Activated CD8-positive, alpha-beta T cell treated with anti-CD3 and anti-CD28 coated beads, Interleukin-2, amount 10 ng/mL, durations not matched to agents 7 days and 5 days (primary cell): ENCODE results near the gene RPL35A. TPM values are rescaled to one million over a fixed set of nuclear protein-coding genes. Genes with fewer than 3 reads are reported as not detected.
"Not testable (repeated sequence)": the region's sequence is repeated elsewhere in the genome, so short reads cannot be mapped to it uniquely, and the experiment has no call there.

Experiments
- ATAC-seq: fragments of 150-1000 bp; cut with Tn5 transposase; one replicate; pipeline ENCODE4 v1.10.0; 2021; ENCODE audit warnings: moderate library complexity
- CTCF ChIA-PET: fragments of 350-600 bp; sonication (Branson Sonifier 250); formaldehyde crosslinking; loops from one replicate; lab custom pipeline; 2021; ENCODE audit warnings: antibody characterized with exemption; lab: Charles Lee
- POLR2A ChIA-PET: fragments of 350-600 bp; sonication (Branson Sonifier 250); formaldehyde crosslinking; loops from one replicate; lab custom pipeline; 2021; ENCODE audit warnings: antibody characterized with exemption; lab: Charles Lee
- DNase-seq: peaks from one replicate; pipeline ENCODE4 v3.0.0-alpha.2; 2020
- H3K27ac Mint-ChIP-seq: one replicate; pipeline ENCODE4 v1.8.0; 2021; ENCODE audit warnings: mild to moderate bottlenecking, mixed read lengths
- H3K27me3 Mint-ChIP-seq: one replicate; pipeline ENCODE4 v1.8.0; 2021; ENCODE audit warnings: low read depth, mixed read lengths
- H3K36me3 Mint-ChIP-seq: one replicate; pipeline ENCODE4 v1.8.0; 2021; ENCODE audit warnings: low read depth, mixed read lengths
- H3K4me1 Mint-ChIP-seq: one replicate; pipeline ENCODE4 v1.8.0; 2021; ENCODE audit warnings: low read depth, mixed read lengths
- H3K4me3 Mint-ChIP-seq: one replicate; pipeline ENCODE4 v1.8.0; 2021; ENCODE audit warnings: mild to moderate bottlenecking, mixed read lengths
- H3K9me3 Mint-ChIP-seq: one replicate; pipeline ENCODE4 v1.8.0; 2022; ENCODE audit warnings: mixed read lengths; ENCODE audit not compliant: insufficient read depth
- total RNA-seq, 2 experiments: library from RNA; stranded (reverse); gene quantifications; one replicate each; pipeline ENCODE4 v1.2.3, GENCODE V29; 2021

The RPL35A gene
- total RNA-seq, 2 experiments from 2014 or later, result 876 to 907 TPM

DNA sequence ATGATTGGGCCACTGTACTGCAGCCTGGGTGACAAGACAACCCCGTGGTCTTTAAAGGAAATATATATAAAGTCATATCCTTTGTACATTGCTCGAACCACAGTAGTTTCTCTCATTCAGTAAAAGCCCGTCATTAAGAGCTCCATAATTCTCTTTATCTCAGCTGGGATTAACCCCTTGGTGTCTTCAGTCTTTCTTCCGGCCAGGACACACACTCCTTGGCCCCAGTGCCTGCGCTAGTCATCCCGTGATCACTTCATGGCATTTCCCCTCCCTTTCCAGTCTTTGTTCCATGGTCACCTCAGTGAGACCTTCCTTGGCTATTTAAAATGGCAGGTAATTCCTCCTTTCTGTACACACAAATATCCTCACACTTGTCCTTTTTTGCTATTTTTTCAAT is 3.3 kb downstream of the RPL35A start:
- Mint-ChIP-seq H3K27me3 (no peaks in the 10 kb centered on the region), H3K36me3 (peaks cover 72% of the 10 kb centered on the region), H3K4me1 (peaks cover 72% of the 10 kb centered on the region), H3K4me3 (peak overlapping the region; percentile 49), H3K27ac (peak overlapping the region; percentile 80), H3K9me3 (no peaks in the 10 kb centered on the region)
- ChIA-PET POLR2A (no interaction called here), CTCF (interaction anchor here (1.9 kb wide), 1 partner anchor 10 kb away, joined by 5 read pairs; no protein-coding TSS in a partner anchor)
- ATAC-seq (no peak), DNase-seq (no peak)

DNA sequence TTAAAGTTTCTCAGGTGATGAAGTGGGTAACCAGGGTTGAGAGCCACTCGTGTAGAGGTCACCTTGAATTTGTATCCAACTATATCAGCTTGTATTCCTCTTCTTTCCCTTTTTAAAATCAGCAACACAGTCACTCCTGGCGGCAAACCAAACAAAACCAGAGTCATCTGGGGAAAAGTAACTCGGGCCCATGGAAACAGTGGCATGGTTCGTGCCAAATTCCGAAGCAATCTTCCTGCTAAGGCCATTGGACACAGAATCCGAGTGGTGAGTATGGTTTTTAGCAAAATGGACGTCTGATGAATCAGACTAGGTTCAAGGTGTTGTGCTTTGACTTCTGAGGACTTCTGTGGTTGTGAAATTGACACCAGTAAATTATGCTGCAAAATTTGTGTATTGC is 3.9 kb downstream of the RPL35A start:
- no peaks in the 10 kb centered on the region for H3K27me3 Mint-ChIP-seq
- peaks cover 74% of the 10 kb centered on the region for H3K36me3 Mint-ChIP-seq
- POLR2A ChIA-PET, result no interaction called here
- H3K4me1 Mint-ChIP-seq, result peaks cover 74% of the 10 kb centered on the region
- no peaks in the 10 kb centered on the region for H3K9me3 Mint-ChIP-seq
- H3K27ac Mint-ChIP-seq, result peak overlapping the region; percentile 80
- no peak for ATAC-seq
- no peak for DNase-seq
- CTCF ChIA-PET, result interaction anchor here (1.9 kb wide), 1 partner anchor 10 kb away, joined by 5 read pairs; no protein-coding TSS in a partner anchor
- peak overlapping the region; percentile 31 for H3K4me3 Mint-ChIP-seq

DNA sequence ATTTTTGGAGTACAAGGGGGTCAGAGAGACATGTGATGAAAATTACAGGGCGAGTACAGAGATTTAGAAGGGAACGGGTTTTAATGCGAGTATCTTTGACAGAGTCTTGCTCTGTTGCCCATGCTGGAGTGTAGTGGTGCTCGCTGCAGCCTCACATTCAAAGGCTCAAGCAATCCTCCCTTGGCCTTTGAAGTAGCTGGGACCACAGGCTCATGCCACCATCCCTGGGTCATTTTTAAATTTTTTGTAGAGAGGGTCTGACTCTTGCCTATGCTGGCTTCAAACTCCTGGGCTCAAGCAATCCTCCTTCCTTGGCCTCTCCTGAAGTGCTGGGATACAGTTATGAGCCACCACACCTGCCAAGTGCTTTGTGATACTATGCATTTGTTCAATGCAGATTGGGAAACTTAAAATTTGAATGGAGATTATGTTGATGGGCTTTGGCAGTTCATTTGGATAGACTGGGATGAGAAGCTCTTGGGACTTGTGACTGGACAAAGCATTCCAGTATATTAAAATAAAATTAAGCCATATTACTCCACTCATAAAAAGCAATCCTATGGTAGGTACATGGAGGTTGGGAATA is 6.0 kb downstream of the RPL35A start:
- ChIA-PET POLR2A (no interaction called here), CTCF (interaction anchor here (1.1 to 1.7 kb wide), 2 partner anchors 13 to 124 kb away, joined by 3 to 6 read pairs; no protein-coding TSS in a partner anchor)
- ATAC-seq (no peak), DNase-seq (no peak)
- no peak overlapping the region for H3K4me3 Mint-ChIP-seq
- no peaks in the 10 kb centered on the region for H3K9me3 Mint-ChIP-seq
- peaks cover 77% of the 10 kb centered on the region for H3K4me1 Mint-ChIP-seq
- H3K36me3 Mint-ChIP-seq, result peaks cover 65% of the 10 kb centered on the region
- H3K27me3 Mint-ChIP-seq, result no peaks in the 10 kb centered on the region
- H3K27ac Mint-ChIP-seq, result no peak overlapping the region

DNA sequence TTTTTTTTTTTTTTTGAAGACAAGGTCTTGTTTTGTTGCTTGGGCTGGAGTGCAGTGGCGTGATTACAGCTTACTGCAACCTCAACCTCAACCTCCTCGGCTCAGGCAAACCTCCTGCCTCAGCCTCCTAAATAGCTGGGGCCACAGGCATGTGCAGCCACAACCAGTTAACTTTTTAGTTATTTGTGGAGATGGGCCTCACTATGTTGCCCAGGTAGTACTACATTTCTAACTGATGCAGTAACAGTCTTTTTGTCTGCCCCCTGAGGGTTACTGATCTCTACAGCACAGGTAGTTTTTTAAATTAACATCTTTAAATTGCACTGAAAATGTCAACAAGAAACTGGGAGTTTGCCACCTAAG is 6.6 kb downstream of the RPL35A start:
- H3K4me1 Mint-ChIP-seq, result peaks cover 80% of the 10 kb centered on the region
- ChIA-PET POLR2A (no interaction called here), CTCF (interaction anchor here (1.1 to 1.7 kb wide), 2 partner anchors 14 to 123 kb away, joined by 3 to 6 read pairs; no protein-coding TSS in a partner anchor)
- H3K4me3 Mint-ChIP-seq, result no peak overlapping the region
- H3K36me3 Mint-ChIP-seq, result peaks cover 59% of the 10 kb centered on the region
- no peak for DNase-seq
- H3K27ac Mint-ChIP-seq, result peak overlapping the region; percentile 37
- H3K27me3 Mint-ChIP-seq, result no peaks in the 10 kb centered on the region
- no peaks in the 10 kb centered on the region for H3K9me3 Mint-ChIP-seq
- no peak for ATAC-seq

DNA sequence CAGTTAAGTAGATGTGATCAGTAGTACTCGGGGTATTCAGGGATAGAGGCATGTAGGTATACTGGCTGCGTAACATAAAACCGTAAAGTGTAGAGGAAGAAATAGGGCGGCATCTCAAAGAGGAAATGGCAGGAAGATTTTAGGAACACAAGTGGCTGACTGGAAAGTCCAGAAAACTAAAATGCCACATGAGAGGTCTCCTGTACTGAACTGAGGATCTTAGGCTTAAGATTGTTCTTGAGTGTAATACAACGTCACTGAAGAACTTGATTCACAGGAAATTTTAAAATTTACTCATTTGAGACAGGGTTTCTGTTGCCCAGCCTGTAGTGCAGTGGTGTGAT is 7.8 kb downstream of the RPL35A start:
- H3K36me3 Mint-ChIP-seq, result peaks cover 50% of the 10 kb centered on the region
- H3K9me3 Mint-ChIP-seq, result no peaks in the 10 kb centered on the region
- DNase-seq (no peak), ATAC-seq (no peak)
- no peak overlapping the region for H3K4me3 Mint-ChIP-seq
- CTCF ChIA-PET, result interaction anchor here (1.0 to 1.7 kb wide), 2 partner anchors 15 to 52 kb away, joined by 4 to 6 read pairs; no protein-coding TSS in a partner anchor
- POLR2A ChIA-PET, result no interaction called here
- peaks cover 82% of the 10 kb centered on the region for H3K4me1 Mint-ChIP-seq
- no peaks in the 10 kb centered on the region for H3K27me3 Mint-ChIP-seq
- H3K27ac Mint-ChIP-seq, result no peak overlapping the region

DNA sequence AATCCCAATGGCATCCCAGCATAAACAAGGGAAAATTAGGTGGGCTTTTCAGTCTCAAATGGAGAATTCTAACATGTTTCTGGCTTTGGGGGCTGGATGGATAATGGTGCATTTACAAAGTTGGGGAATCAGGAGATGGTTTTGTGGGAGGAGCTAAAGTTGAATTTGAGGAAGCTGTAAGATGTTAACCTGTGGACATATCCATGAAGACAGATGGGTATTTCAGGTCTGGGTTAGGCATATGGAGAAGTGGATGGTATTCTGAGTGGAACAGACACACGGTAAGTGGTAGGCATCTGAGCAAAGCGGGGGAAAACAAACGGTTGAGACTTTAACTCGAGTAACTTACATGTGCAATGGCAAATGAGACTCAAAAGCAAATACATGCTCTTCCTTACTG is 8.4 kb downstream of the RPL35A start:
- Mint-ChIP-seq H3K9me3 (no peaks in the 10 kb centered on the region), H3K4me3 (peak overlapping the region; percentile 91), H3K27me3 (no peaks in the 10 kb centered on the region)

DNA sequence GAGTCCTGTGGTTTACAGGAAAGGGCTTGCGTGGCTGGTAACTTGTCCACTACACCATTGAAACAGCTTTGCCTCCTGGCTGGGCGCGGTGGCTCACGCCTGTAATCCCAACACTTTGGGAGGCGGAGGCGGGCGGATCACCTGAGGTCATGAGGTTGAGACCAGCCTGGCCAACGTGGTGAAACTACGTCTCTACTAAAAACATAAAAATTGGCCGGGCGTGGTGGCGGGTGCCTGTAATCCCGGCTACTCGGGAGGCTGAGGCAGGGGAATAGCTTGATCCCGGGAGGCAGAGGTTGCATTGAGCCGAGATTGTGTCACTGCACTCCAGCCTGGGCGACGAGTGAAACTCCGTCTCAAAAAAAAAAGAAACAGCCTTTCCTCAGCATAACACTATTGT is 8.9 kb downstream of the RPL35A start:
- CTCF ChIA-PET, ATAC-seq, DNase-seq, H3K27me3 Mint-ChIP-seq, H3K9me3 Mint-ChIP-seq: not testable (repeated sequence)
- peak overlapping the region; percentile 28 for H3K27ac Mint-ChIP-seq
- peaks cover 42% of the 10 kb centered on the region for H3K36me3 Mint-ChIP-seq
- peaks cover 71% of the 10 kb centered on the region for H3K4me1 Mint-ChIP-seq
- POLR2A ChIA-PET, result interaction anchor here (0.6 to 1.3 kb wide), 3 partner anchors 9 to 396 kb away, joined by 3 to 10 read pairs (median 4); partner anchors contain the start of gene RPL35A
- peak overlapping the region; percentile 91 for H3K4me3 Mint-ChIP-seq

More for the DNA sequence above, 8.4 kb downstream of the RPL35A start:
- DNase-seq (no peak), ATAC-seq (no peak)
- peaks cover 46% of the 10 kb centered on the region for H3K36me3 Mint-ChIP-seq
- POLR2A ChIA-PET, result interaction anchor here (1.2 to 1.3 kb wide), 2 partner anchors 8 to 123 kb away, joined by 4 to 10 read pairs; partner anchors contain the start of gene RPL35A
- CTCF ChIA-PET, result no interaction called here
- peaks cover 76% of the 10 kb centered on the region for H3K4me1 Mint-ChIP-seq
- H3K27ac Mint-ChIP-seq, result peak overlapping the region; percentile 65

DNA sequence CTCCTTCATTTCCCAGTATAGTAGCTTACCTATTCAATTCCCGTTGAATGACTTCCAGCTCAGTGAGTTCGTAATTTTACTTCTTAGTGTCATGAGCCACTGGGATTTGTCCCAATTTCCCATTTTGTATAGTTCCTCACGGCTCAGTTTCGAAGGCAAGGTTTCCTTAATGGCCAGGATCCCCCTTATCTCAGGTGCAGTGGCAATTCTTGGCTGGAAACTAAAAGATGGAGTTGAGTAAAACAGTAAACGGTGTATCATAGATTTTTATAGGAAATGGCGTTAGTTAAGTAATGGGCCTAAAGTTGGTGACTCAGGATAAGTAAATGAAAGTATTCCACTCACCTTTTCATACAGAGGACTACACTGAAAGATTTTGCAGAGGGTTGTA is 9.5 kb downstream of the RPL35A start:
- POLR2A ChIA-PET, result interaction anchor here (0.6 to 1.3 kb wide), 3 partner anchors 9 to 397 kb away, joined by 3 to 10 read pairs (median 4); partner anchors contain the start of gene RPL35A
- DNase-seq (no peak), ATAC-seq (no peak)
- no peaks in the 10 kb centered on the region for H3K9me3 Mint-ChIP-seq
- peak overlapping the region; percentile 93 for H3K27ac Mint-ChIP-seq
- H3K27me3 Mint-ChIP-seq, result no peaks in the 10 kb centered on the region
- H3K4me3 Mint-ChIP-seq, result peak overlapping the region; percentile 91
- CTCF ChIA-PET, result no interaction called here
- peaks cover 38% of the 10 kb centered on the region for H3K36me3 Mint-ChIP-seq
- H3K4me1 Mint-ChIP-seq, result peaks cover 65% of the 10 kb centered on the region

DNA sequence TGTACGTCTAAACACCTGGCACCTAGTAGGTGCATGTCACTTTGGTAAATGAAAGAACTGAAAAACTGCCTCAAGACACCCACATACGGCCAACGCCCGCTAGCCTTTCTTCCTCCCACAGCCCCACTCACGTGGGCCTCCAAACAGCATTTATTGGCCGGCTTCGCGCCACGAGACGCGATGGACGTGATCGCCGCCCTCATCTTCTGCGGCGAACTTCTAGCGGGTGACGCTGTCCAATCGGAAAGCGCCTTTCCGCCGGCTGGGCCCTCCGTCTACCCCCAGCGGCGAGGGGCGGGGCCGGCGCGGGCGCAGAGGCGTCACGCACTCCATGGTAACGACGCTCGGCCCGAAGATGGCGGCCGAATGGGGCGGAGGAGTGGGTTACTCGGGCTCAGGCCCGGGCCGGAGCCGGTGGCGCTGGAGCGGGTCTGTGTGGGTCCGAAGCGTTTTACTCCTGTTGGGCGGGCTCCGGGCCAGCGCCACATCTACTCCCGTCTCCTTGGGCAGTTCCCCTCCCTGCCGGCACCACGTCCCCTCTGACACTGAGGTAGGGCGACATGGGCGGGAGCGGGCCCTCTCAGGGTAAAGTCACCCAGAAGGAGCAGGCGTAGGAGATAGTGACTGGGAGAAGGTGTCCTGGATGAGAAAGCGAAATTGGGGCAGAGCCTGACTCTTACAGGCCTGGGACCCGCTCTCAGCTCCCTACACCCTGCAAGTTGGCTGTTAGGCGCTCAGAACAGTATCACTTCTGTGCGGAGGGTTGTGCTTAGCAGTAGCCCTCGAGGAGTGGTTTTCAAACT is 10.1 kb downstream of the RPL35A start, which contains the start of gene LMLN:
TSS of gene LMLN (plus strand) at position 327 of the 803 bp plus-strand sequence. CDS start at position 356, 29 bp downstream.
- ChIA-PET CTCF (no interaction called here), POLR2A (no interaction called here)
- Mint-ChIP-seq H3K9me3 (no peaks in the 10 kb centered on the region), H3K36me3 (peaks cover 32% of the 10 kb centered on the region), H3K4me1 (peaks cover 60% of the 10 kb centered on the region), H3K27ac (peak within 1 kb of the TSS; percentile 93), H3K4me3 (peak within 1 kb of the TSS; percentile 91), H3K27me3 (no peaks in the 10 kb centered on the region)
- ATAC-seq (peak; percentile 94), DNase-seq (peak; percentile 97)

DNA sequence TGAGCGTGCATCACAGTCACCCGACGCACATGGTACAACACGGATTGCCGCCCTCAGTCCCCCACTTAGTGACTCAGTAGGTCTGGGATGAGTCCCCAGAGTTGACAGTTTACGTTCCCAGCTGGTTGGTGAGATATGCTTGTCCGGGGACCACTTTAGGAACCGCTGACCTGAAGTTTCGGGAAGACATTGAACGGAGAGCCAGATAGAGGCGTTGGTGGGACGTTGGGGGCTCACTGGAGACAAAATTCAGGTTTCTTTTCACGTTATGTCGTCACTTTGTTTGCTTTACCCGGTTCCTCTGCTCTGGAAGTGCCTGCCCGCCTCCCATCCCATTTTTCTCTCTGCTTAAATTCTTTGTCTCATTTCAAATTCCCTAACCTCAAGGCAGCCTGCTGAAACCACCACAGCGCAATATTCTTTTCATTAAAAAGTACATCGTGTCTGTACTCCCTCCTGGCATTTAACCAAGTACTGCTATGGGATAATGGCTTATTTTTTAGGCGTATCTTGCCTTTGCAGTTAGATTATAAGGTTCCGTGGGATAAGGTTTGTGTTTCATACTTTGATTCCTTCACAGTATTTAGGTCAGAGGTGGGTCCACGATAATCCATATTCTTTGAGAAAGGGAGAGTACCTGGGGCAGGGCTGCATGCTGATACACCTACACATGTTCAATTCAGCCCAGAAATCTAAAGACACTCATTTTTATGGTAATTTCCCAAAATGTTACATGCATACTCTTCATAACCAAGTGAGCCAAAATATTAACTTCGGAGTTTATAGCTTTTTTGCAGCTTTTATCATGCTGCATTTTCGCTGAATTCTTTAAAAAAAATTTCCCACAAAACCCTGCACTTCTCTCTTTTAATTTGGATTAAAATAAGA is 10.9 kb downstream of the RPL35A start:
- Mint-ChIP-seq H3K27ac (peak overlapping the region; percentile 93), H3K4me1 (peaks cover 54% of the 10 kb centered on the region), H3K27me3 (no peaks in the 10 kb centered on the region), H3K4me3 (peak overlapping the region; percentile 91), H3K9me3 (no peaks in the 10 kb centered on the region), H3K36me3 (peaks cover 24% of the 10 kb centered on the region)
- POLR2A ChIA-PET, result interaction anchor here (1.3 kb wide), 1 partner anchor 11 kb away, joined by 9 read pairs; the partner anchor contains the start of gene RPL35A
- DNase-seq (no peak), ATAC-seq (no peak)
- CTCF ChIA-PET, result interaction anchor here (0.8 to 1.3 kb wide), 5 partner anchors 11 to 129 kb away, joined by 3 to 12 read pairs (median 5); partner anchors contain the start of gene RPL35A

DNA sequence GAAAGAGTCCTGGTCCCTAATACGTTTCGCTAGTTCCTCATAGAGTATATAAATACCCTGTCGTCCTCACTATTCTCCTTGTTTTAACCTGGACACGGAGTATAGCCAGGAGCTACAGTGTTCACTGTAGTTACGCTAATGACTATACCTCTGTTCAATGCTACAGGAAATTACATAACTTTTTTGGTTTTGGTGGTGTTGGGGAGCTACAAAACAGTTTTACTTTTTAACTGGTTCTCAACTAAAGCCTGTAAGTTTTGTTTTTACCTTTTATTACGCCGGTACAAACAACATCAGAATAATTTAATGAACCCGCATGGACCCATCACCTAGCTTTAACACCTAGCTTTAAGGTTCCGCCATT is 11.6 kb downstream of the RPL35A start:
- POLR2A ChIA-PET, result interaction anchor here (1.3 kb wide), 1 partner anchor 11 kb away, joined by 9 read pairs; the partner anchor contains the start of gene RPL35A
- Mint-ChIP-seq H3K4me1 (peaks cover 54% of the 10 kb centered on the region), H3K27ac (peak overlapping the region; percentile 93), H3K27me3 (no peaks in the 10 kb centered on the region), H3K36me3 (peaks cover 20% of the 10 kb centered on the region), H3K4me3 (peak overlapping the region; percentile 91), H3K9me3 (peaks cover 4% of the 10 kb centered on the region)
- no peak for ATAC-seq
- CTCF ChIA-PET, result interaction anchor here (0.7 to 1.3 kb wide), 7 partner anchors 12 to 129 kb away, joined by 3 to 12 read pairs (median 3); partner anchors contain the start of gene RPL35A
- no peak for DNase-seq
